OCI-LY7 (cell line): ENCODE data around the gene C1orf74.

Experiments
- CTCF ChIP-seq: fragments of 200-600 bp; sonication (generic); conservative IDR thresholded peaks from 2 replicates; pipeline ENCODE4 v1.5.1; 2014; ENCODE audit warnings: mild to moderate bottlenecking, antibody characterized with exemption, low read length, moderate library complexity, mixed read lengths
- EZH2phosphoT487 ChIP-seq: fragments of 200-600 bp; sonication (generic); IDR thresholded peaks from 2 replicates; pipeline ENCODE4 v1.6.1; 2018; ENCODE audit warnings: low read depth, borderline replicate concordance, mild to moderate bottlenecking, mixed run types, antibody characterized with exemption, low read length, moderate library complexity, mixed read lengths

GRCh38 chr1:209772126-209772525 is 12.2 kb downstream of the C1orf74 start:
- TF ChIP-seq CTCF (no peak), EZH2phosphoT487 (no peak)
